ENCODE measurements around the gene WTAP. TPM values are rescaled to one million over a fixed set of nuclear protein-coding genes. Genes with fewer than 3 reads are reported as not detected.
"Not testable (repeated sequence)": the region's sequence is repeated elsewhere in the genome, so short reads cannot be mapped to it uniquely, and the experiment has no call there.

WTAP gene
- total RNA-seq, 2 donors from 2014 or later, result 159 to 160 TPM

DNA sequence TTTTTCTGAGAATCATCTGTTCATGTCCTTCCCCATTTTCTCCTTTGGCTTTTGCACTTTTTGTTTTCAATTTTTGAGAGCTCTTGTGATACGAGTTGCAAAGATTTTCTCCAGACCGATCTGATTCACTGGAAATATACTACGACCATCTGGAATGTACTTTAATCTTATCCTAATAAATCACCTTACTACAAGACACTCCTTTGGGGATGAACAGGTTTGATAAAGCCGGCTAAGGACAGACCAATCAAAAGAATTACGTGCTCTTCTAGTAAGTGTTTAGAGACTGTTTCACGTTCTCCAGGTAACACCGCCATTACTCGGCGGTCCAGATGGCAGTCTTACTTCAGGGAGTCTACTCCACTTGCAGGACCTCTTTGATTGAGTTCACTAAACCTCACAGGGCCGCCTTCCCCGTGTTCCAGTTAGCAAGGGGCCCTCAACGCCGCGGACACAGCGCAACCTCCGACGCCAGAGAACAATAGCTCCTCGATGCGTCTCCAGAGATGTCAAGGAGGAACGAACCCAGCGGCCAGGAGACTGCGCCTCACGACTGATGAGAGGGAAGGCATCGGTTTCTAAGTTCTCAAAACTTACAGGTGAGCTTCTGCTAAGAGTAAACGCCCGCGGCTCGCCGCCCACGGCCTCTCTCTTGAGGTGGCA lies 920 bp upstream of the WTAP start:
- Mint-ChIP-seq H3K4me3 (peak overlapping the region; percentile 96), H3K27ac (peak overlapping the region; percentile 99), H3K4me1 (peaks cover 35% of the 10 kb centered on the region), H3K27me3 (no peaks in the 10 kb centered on the region), H3K36me3 (ENCODE audit: low read depth) (peaks cover 4% of the 10 kb centered on the region)
- ATAC-seq, result peak; percentile 18
- H3K9me3 ChIP-seq (ENCODE audit: control insufficient read depth, low read length, poor library complexity, severe bottlenecking), result no peaks in the 10 kb centered on the region
- no peak for DNase-seq

DNA sequence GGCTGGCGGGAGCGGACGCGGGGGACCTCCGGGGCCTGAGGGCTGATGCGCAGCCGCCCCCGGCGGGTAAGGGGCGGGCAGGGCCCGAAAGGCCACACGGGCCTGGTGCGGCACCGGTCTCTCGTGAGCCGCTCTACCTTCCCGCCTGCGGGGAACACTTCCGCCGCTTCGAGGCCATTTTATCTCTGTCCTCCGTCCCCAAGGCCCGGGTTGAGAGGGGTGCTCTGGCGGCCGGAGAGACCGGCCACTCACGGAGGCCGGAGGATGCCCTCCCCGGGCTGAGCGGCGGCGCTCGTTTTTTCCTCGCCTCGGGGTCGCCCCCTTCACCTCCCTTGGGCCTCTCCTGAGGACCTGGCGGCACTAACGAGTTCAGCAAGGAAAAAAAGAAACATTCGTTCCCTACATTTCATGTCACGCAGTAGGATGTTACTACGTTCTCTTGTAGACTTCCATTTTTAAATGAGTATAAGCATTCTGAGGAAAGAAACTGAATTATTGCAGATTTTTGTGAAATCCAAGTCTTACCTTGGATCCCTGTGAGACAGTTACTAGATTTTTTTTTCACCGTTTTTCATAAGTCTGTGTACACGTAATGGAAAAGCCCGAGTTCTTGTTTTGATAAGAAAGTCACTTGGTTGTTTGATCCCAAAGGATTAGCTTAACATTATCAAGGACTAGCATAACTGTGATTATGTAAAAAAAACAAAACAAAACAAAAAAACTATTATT lies 575 bp downstream of the WTAP start:
- Mint-ChIP-seq H3K27ac (peak overlapping the region; percentile 99), H3K36me3 (ENCODE audit: low read depth) (peaks cover 4% of the 10 kb centered on the region), H3K27me3 (no peaks in the 10 kb centered on the region)

DNA sequence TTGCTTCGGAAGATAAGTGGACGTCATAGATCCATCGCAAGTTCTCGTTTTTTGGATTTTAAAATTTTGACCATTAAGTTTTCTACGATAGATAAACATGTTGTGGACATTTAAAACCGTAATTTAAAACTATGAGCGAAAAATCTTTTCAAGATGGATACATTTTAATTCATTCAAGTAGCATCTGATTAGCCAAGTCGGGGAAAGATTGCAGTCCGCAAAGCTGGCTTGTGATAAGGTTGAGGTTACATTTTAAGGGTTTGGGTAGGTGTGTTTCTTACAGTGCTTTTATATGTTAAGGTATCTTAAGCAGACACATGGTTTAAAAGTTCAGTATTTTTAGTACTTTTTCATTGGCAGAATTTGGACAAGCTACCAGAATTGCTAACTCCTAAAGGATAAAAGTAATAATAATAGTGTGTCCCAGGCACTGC lies 1.2 kb downstream of the WTAP start:
- DNase-seq (no peak), ATAC-seq (no peak)
- peak overlapping the region; percentile 96 for H3K4me3 Mint-ChIP-seq
- peaks cover 42% of the 10 kb centered on the region for H3K4me1 Mint-ChIP-seq
- H3K27ac Mint-ChIP-seq, result peak overlapping the region; percentile 99
- H3K9me3 ChIP-seq (ENCODE audit: control insufficient read depth, low read length, poor library complexity, severe bottlenecking), result no peaks in the 10 kb centered on the region
- no peaks in the 10 kb centered on the region for H3K36me3 Mint-ChIP-seq (ENCODE audit: low read depth)
- no peaks in the 10 kb centered on the region for H3K27me3 Mint-ChIP-seq

More for the DNA sequence above, 575 bp downstream of the WTAP start:
- no peak for DNase-seq
- H3K4me1 Mint-ChIP-seq, result peaks cover 41% of the 10 kb centered on the region
- no peaks in the 10 kb centered on the region for H3K9me3 ChIP-seq (ENCODE audit: control insufficient read depth, low read length, poor library complexity, severe bottlenecking)
- H3K4me3 Mint-ChIP-seq, result peak overlapping the region; percentile 96
- peak; percentile 18 for ATAC-seq

DNA sequence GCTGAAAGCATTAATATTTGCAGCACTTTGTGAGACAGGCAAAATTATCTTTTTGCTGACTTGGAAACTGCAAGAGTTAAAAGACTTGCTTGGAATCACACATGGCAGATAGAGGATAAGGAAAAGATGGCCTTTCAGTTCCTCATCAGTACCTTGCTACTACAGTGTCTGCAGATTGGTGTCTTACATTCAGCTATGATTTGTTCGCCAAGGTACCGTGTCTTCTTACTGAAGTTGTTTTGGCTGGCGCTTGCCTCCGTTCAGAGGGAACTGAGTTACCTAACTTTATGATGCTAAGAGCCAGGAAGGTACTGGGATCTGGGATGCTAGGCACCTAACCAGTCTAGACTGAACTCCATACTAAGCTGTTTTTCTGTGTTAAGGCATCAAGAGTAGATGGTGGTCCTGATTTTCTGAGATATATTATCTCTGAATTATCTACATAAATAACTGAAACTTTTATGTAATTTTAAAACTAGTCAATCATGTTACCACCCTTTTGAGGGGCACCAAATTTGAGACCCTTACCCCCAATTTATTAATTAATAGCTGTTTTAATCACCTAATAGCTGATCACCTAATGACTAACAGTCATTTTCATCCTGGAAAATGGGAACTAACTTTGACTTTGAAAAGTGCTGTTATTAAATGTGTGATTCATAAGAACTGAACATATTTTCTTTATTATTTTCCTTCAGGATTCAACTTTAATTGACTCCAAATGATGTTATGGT lies 2.5 kb downstream of the WTAP start:
- peaks cover 40% of the 10 kb centered on the region for H3K4me1 Mint-ChIP-seq
- H3K27me3 Mint-ChIP-seq, result no peaks in the 10 kb centered on the region
- DNase-seq, result no peak
- H3K4me3 Mint-ChIP-seq, result peak overlapping the region; percentile 52
- no peaks in the 10 kb centered on the region for H3K9me3 ChIP-seq (ENCODE audit: control insufficient read depth, low read length, poor library complexity, severe bottlenecking)
- peak overlapping the region; percentile 99 for H3K27ac Mint-ChIP-seq
- no peak for ATAC-seq
- H3K36me3 Mint-ChIP-seq (ENCODE audit: low read depth), result no peaks in the 10 kb centered on the region

DNA sequence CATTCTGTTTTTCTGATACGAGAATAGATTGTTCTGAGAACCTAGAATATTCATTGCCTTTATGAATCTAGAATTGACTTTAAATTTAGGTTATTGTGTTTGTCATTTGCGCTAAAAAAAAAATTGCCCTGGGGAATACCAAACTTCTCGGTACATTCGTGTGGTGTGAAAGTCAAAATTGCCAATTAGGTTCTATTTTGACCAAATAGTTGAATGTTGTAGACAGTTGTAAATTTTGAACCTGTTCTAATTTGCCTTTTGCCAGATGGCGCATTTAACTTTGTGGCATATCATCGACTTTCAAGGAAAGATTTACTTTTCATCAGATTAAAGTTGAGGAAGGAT lies 3.0 kb downstream of the WTAP start:
- Mint-ChIP-seq H3K4me1 (peaks cover 41% of the 10 kb centered on the region), H3K36me3 (ENCODE audit: low read depth) (no peaks in the 10 kb centered on the region), H3K4me3 (peak overlapping the region; percentile 50), H3K27me3 (no peaks in the 10 kb centered on the region), H3K27ac (peak overlapping the region; percentile 99)
- ATAC-seq, result no peak
- no peak for DNase-seq
- no peaks in the 10 kb centered on the region for H3K9me3 ChIP-seq (ENCODE audit: control insufficient read depth, low read length, poor library complexity, severe bottlenecking)

DNA sequence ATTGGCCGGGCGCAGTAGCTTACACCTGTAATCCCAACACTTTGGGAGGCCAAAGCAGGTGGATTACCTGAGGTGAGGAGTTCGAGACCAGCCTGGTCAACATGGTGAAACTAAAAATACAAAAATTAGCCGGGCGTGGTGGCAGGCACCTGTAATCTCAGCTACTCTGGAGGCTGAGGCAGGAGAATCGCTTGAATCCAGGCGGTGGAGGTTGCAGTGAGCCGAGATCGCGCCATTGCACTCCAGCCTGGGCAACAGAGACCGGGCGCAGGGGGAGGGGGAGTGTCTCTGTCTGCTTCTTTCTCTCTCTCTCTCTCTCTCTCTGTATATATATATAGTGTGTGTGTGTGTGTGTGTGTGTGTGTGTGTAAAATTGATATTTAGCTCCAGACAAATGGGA lies 5.2 kb downstream of the WTAP start:
- not testable (repeated sequence) for H3K9me3 ChIP-seq (ENCODE audit: control insufficient read depth, low read length, poor library complexity, severe bottlenecking); H3K27me3 Mint-ChIP-seq; DNase-seq; H3K36me3 Mint-ChIP-seq (ENCODE audit: low read depth); ATAC-seq
- Mint-ChIP-seq H3K4me3 (peak overlapping the region; percentile 66), H3K27ac (peak overlapping the region; percentile 72), H3K4me1 (peaks cover 31% of the 10 kb centered on the region)

DNA sequence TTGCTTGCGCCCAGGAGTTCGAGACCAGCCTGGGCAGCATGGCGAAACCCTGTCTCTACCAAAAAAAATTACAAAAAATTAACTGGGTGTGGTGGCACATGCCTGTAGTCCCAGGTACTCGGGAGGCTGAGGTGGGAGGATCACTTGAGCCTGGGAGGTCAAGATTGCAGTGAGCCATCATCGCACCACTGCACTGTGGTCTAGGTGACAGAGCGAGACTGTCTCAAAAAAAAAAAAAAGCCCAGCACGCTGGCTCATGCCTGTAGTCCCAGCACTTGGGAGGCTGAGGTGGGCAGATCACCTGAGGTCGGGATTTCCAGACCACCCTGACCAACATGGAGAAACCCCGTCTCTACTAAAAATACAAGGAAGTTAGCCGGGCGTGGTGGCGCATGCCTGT lies 6.1 kb downstream of the WTAP start:
- DNase-seq; H3K4me3 Mint-ChIP-seq; H3K36me3 Mint-ChIP-seq (ENCODE audit: low read depth); H3K27me3 Mint-ChIP-seq; ATAC-seq; H3K9me3 ChIP-seq (ENCODE audit: control insufficient read depth, low read length, poor library complexity, severe bottlenecking): not testable (repeated sequence)
- H3K27ac Mint-ChIP-seq, result peak overlapping the region; percentile 72
- peaks cover 39% of the 10 kb centered on the region for H3K4me1 Mint-ChIP-seq

DNA sequence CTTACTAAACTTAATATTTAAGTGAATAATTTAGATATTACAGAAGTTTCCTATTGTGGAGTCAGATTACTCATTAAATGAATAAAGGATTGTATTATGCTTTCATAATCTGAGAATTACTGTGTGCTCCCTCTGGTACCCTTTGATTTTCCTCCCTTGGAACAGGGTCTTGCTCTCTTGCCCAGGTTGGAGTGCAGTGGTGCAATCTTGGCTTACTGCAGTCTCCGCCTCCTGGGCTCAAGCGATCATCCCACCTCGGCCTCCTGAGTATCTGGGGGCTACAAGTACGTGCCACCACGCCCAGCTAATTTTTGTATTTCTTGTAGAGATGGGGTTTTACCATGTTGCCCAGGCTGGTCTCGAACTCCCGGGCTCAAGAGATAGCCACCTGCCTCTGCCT lies 9.6 kb downstream of the WTAP start:
- ATAC-seq (no peak), DNase-seq (no peak)
- no peaks in the 10 kb centered on the region for H3K9me3 ChIP-seq (ENCODE audit: control insufficient read depth, low read length, poor library complexity, severe bottlenecking)
- Mint-ChIP-seq H3K4me3 (no peak overlapping the region), H3K27me3 (no peaks in the 10 kb centered on the region), H3K36me3 (ENCODE audit: low read depth) (no peaks in the 10 kb centered on the region), H3K27ac (no peak overlapping the region), H3K4me1 (peaks cover 25% of the 10 kb centered on the region)

DNA sequence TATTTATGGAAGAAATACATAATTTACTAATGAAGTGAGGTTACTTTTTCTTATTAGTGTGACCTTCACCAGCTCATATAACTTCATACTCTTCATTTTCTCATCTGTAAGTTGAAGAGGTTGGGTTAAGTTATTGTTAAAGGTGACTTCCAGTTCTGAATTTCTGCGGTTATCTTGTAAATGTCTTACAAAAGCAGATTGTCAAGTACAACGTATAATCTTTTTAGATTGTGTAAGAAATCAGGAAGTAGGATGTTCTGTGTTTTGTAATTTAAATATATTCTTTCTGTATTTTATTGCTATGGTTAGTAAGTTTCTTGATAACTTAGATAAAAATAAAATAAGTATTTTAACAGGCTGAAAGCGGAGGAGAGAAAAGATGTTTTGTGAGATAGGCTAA lies 12.0 kb downstream of the WTAP start:
- Mint-ChIP-seq H3K4me3 (no peak overlapping the region), H3K27ac (no peak overlapping the region), H3K36me3 (ENCODE audit: low read depth) (no peaks in the 10 kb centered on the region), H3K4me1 (peaks cover 20% of the 10 kb centered on the region), H3K27me3 (no peaks in the 10 kb centered on the region)
- DNase-seq, result no peak
- H3K9me3 ChIP-seq (ENCODE audit: control insufficient read depth, low read length, poor library complexity, severe bottlenecking), result no peaks in the 10 kb centered on the region
- no peak for ATAC-seq

DNA sequence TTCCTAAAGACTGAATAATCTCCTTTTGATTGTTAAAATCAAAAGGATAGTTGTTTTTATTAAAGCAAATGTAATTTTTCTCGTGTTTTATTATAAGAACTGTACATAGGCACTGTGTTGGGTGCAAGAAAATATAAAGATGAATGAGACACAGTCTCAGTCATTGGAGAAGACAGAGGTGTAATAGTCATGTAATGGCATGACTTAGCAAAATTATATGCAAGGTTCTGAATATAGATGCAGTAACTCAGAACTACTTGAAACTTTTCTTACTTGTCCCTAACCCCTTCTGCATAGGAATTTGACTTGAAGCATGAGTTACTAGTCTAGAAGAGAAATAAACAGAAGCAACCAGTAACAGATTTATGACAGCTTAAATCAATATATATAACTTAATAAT lies 14.9 kb downstream of the WTAP start:
- DNase-seq (no peak), ATAC-seq (no peak)
- Mint-ChIP-seq H3K36me3 (ENCODE audit: low read depth) (peaks cover 14% of the 10 kb centered on the region), H3K4me1 (peaks cover 30% of the 10 kb centered on the region), H3K4me3 (no peak overlapping the region), H3K27me3 (no peaks in the 10 kb centered on the region), H3K27ac (no peak overlapping the region)
- H3K9me3 ChIP-seq (ENCODE audit: control insufficient read depth, low read length, poor library complexity, severe bottlenecking), result no peaks in the 10 kb centered on the region

DNA sequence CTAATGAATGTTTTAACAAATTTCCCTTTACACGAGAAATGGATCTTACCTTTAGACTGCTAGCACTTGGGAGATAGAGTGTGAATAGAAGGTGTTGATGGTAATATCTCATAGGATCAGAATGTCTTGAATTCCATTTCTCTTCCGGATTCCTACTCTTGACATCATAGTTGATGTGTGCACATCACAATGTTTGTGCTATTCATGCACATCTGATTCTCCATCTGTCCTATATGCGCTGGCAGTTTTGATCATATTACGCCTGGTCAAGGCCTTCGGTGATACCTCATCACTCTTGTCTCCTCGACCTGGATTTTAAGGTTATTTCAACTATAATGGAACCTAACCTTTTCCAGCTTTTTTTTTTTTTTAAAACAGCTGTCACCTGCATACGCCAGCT lies 17.8 kb downstream of the WTAP start:
- H3K4me3 Mint-ChIP-seq, result no peak overlapping the region
- ATAC-seq (no peak), DNase-seq (no peak)
- no peaks in the 10 kb centered on the region for H3K9me3 ChIP-seq (ENCODE audit: control insufficient read depth, low read length, poor library complexity, severe bottlenecking)
- peaks cover 17% of the 10 kb centered on the region for H3K36me3 Mint-ChIP-seq (ENCODE audit: low read depth)
- H3K27me3 Mint-ChIP-seq, result no peaks in the 10 kb centered on the region
- H3K27ac Mint-ChIP-seq, result peak overlapping the region; percentile 87
- peaks cover 20% of the 10 kb centered on the region for H3K4me1 Mint-ChIP-seq

DNA sequence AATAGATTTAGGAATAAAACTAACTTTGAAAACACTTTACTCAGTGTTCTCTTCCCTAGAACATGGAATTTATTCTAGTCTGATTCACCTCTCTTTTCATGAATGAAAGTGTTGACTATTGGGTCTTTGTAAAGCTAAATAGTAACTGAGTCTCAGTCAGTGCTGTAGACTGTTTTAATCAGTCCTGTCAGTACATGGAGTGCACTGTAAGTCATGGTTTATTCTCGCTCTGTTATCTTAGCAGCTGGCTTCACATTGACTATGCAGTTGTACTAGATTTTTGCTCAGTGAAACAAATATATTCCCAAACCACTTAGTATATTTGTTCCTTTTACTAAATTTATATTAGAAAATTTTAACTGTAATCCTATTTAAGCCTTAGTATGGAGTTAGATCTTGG lies 19.5 kb downstream of the WTAP start:
- peaks cover 17% of the 10 kb centered on the region for H3K36me3 Mint-ChIP-seq (ENCODE audit: low read depth)
- no peak overlapping the region for H3K4me3 Mint-ChIP-seq
- no peaks in the 10 kb centered on the region for H3K9me3 ChIP-seq (ENCODE audit: control insufficient read depth, low read length, poor library complexity, severe bottlenecking)
- no peaks in the 10 kb centered on the region for H3K27me3 Mint-ChIP-seq
- H3K27ac Mint-ChIP-seq, result no peak overlapping the region
- peaks cover 13% of the 10 kb centered on the region for H3K4me1 Mint-ChIP-seq
- no peak for ATAC-seq
- no peak for DNase-seq

DNA sequence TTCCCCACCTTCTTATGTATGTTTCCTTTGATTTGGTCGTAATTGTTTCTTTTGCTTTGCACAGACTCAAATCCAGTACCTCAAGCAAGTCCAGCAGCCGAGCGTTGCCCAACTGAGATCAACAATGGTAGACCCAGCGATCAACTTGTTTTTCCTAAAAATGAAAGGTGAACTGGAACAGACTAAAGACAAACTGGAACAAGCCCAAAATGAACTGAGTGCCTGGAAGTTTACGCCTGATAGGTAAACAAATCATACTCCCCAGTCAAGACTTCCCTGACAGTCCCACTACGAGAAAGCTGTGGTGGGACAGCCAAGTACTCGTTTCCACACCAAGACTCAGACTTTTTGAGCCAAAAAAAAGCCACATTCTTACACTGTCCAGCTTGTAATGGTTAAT lies 20.8 kb downstream of the WTAP start:
- DNase-seq; ATAC-seq; H3K9me3 ChIP-seq (ENCODE audit: control insufficient read depth, low read length, poor library complexity, severe bottlenecking); H3K27ac Mint-ChIP-seq; H3K27me3 Mint-ChIP-seq; H3K4me3 Mint-ChIP-seq: not testable (repeated sequence)
- Mint-ChIP-seq H3K36me3 (ENCODE audit: low read depth) (peaks cover 17% of the 10 kb centered on the region), H3K4me1 (peaks cover 13% of the 10 kb centered on the region)

All from T-helper 17 cell (primary cell).